Keratinocyte (primary cell): Measurements from ENCODE around the gene PARD3B.

Experiments
- CTCF ChIP-seq, 3 experiments: IDR thresholded peaks in 1 of 3; conservative IDR thresholded peaks in 1 of 3; optimal IDR thresholded peaks in 1 of 3; 2 replicates in 2 of 3; 3 replicates in 1 of 3; pipeline versions ENCODE3 to v1.5.1; 2011; ENCODE audit warnings: low read length in 3 of 3, mild to moderate bottlenecking in 3 of 3, moderate library complexity in 2 of 3, control low read depth in 1 of 3, inconsistent platforms in 1 of 3; ENCODE audit not compliant: insufficient read depth in 2 of 3; ENCODE audit errors: extremely low read depth in 1 of 3
- EZH2 ChIP-seq: IDR thresholded peaks from one replicate; pipeline ENCODE4 v1.6.1; 2012; ENCODE audit warnings: inconsistent platforms, mild to moderate bottlenecking, low read length, moderate library complexity

GRCh38 chr2:205651719-205652118 lies 1106.4 kb downstream of the PARD3B start:
- TF ChIP-seq EZH2 (no peak), CTCF (optimal IDR thresholded peaks at IDR 0.05 in 1 of 3, IDR thresholded peaks at IDR 0.05 in 1 of 3, conservative IDR thresholded peaks at IDR 0.05 in 1 of 3; ENCODE audit: extremely low read depth in 1 of 3, insufficient read depth in 2 of 3, low read length in 3 of 3) (no peak)
